HG03280 (cell line): ENCODE measurements around the gene SPDYE2.
"Not testable (repeated sequence)": the region's sequence is repeated elsewhere in the genome, so short reads cannot be mapped to it uniquely, and the experiment has no call there.

ENCODE experiments used
- ATAC-seq: cut with Tn5 transposase; IDR thresholded peaks from one replicate; pipeline ENCODE4 v1.9.1; 2021; ENCODE audit warnings: mild to moderate bottlenecking, moderate library complexity; ENCODE audit not compliant: unreplicated experiment

The SPDYE2 gene

GRCh38 chr7:102535062-102535615, 15.9 kb upstream of the SPDYE2 start:
- ATAC-seq, result not testable (repeated sequence)

GRCh38 chr7:102540604-102541003, 10.4 kb upstream of the SPDYE2 start:
- ATAC-seq, result not testable (repeated sequence)

- ATAC-seq, result not testable (repeated sequence)
Observed at GRCh38 chr7:102542083-102542482, 8.9 kb upstream of the SPDYE2 start.

- not testable (repeated sequence) for ATAC-seq
Observed at GRCh38 chr7:102542771-102543170, 8.3 kb upstream of the SPDYE2 start.

GRCh38 chr7:102543596-102543995, 7.4 kb upstream of the SPDYE2 start, which contains the start of gene UPK3BL2:
Gene UPK3BL2 (minus strand): TSS chr7:102543696. CDS start chr7:102543636, 60 bp downstream.
- ATAC-seq, result not testable (repeated sequence)

GRCh38 chr7:102544372-102544771, 6.7 kb upstream of the SPDYE2 start:
- not testable (repeated sequence) for ATAC-seq

GRCh38 chr7:102545288-102545687, 5.7 kb upstream of the SPDYE2 start:
- not testable (repeated sequence) for ATAC-seq

GRCh38 chr7:102546353-102546752, 4.7 kb upstream of the SPDYE2 start:
- ATAC-seq, result peak; percentile 65

- ATAC-seq, result not testable (repeated sequence)
Observed at GRCh38 chr7:102568620-102569019, 17.6 kb downstream of the SPDYE2 start.

GRCh38 chr7:102572261-102573239, 21.5 kb downstream of the SPDYE2 start, which contains the start of gene POLR2J3:
Gene POLR2J3 (minus strand): TSS chr7:102572583. CDS start chr7:102572521, 62 bp downstream.
- ATAC-seq, result peak; percentile 94

- ATAC-seq, result not testable (repeated sequence)
Observed at GRCh38 chr7:102574607-102575006, 23.6 kb downstream of the SPDYE2 start.

- not testable (repeated sequence) for ATAC-seq
Observed at GRCh38 chr7:102576363-102576762, 25.3 kb downstream of the SPDYE2 start.

- not testable (repeated sequence) for ATAC-seq
Observed at GRCh38 chr7:102577315-102578240, 26.6 kb downstream of the SPDYE2 start.

- ATAC-seq, result not testable (repeated sequence)
Observed at GRCh38 chr7:102578486-102578885, 27.5 kb downstream of the SPDYE2 start.

GRCh38 chr7:102581722-102582121, 30.7 kb downstream of the SPDYE2 start:
- not testable (repeated sequence) for ATAC-seq

GRCh38 chr7:102583495-102583894, 32.5 kb downstream of the SPDYE2 start:
- not testable (repeated sequence) for ATAC-seq

GRCh38 chr7:102589857-102590256, 38.8 kb downstream of the SPDYE2 start:
- ATAC-seq, result peak; percentile 41

GRCh38 chr7:102592477-102593019, 41.5 kb downstream of the SPDYE2 start:
- peak; percentile 49 for ATAC-seq

- ATAC-seq, result peak; percentile 72
Observed at GRCh38 chr7:102593637-102594334, 42.8 kb downstream of the SPDYE2 start.

GRCh38 chr7:102596036-102596435, 45.0 kb downstream of the SPDYE2 start:
- ATAC-seq, result not testable (repeated sequence)
